ENCODE data around the gene ISLR. TPM values are rescaled to one million over a fixed set of nuclear protein-coding genes. Genes with fewer than 3 reads are reported as not detected.

Gene ISLR
- total and polyA plus RNA-seq, 4 donors = 2.4 to 4.2 (median 3.5) TPM

DNA sequence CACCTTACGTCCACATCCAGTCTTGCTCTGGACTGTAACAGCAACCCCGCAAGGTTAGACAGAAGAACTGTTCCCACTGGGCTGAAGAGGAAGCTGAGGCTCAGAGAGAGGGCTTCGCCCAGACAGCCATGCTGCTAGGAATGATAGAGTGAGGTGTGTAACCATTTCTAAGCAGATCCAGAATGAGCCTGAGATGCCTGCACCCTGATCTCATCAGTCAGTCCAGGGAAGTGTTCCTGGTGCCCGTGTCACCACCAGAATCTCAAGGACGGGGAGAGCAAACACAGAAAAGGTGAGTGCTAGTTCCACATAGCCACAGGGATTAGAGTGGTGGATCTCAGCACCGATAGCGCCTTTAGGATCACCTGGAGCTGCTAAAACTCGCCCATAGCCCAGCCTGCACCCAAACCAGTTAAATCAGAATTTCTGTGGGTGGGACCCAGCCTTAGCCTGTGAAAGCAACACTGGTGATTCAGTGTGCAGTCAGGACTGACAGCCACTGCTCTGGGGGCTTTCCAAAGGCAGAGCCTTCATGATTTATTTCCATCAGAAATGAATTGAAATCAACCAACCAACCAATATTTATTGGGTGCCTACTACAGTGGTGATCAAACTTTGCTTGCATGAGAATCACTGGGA is 12.3 kb downstream of the ISLR start:
- no peaks in the 10 kb centered on the region for H3K36me3 ChIP-seq (ENCODE audit: control insufficient read depth in 4 of 4, insufficient read depth in 3 of 4, low read depth in 1 of 4, low read length in 3 of 4)
- H3K9me3 ChIP-seq (ENCODE audit: control insufficient read depth in 4 of 4, low read length in 3 of 4) = no peaks in the 10 kb centered on the region
- TF ChIP-seq TAF1 (conservative IDR thresholded peaks at IDR 0.05) (no peak), EGR1 (IDR thresholded peaks at IDR 0.05; ENCODE audit: low read depth in 2 of 2) (no peak), FOXA2 (IDR thresholded peaks at IDR 0.05) (no peak)
- TF ChIP-seq, protein P1, sequence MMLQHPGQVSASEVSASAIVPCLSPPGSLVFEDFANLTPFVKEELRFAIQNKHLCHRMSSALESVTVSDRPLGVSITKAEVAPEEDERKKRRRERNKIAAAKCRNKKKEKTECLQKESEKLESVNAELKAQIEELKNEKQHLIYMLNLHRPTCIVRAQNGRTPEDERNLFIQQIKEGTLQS (IDR thresholded peaks at IDR 0.05) = no peak
- 66% methylated on average over 8 of the region's 8 CpGs for WGBS
- H3K4me3 ChIP-seq (ENCODE audit: low read depth in 1 of 3, low read length in 3 of 3) = no peak overlapping the region
- no peak overlapping the region for H3K9ac ChIP-seq (ENCODE audit: low read depth in 1 of 2, low read length in 2 of 2)
- no peak overlapping the region for H3K27ac ChIP-seq (ENCODE audit: low read depth in 1 of 2, low read length in 2 of 2)
- DNase-seq (ENCODE audit: low spot score) = no peak
- H3K27me3 ChIP-seq (ENCODE audit: control insufficient read depth in 4 of 4, insufficient read depth in 4 of 4, low read length in 3 of 4) = no peaks in the 10 kb centered on the region
- H3K4me1 ChIP-seq (ENCODE audit: control insufficient read depth in 4 of 4, insufficient read depth in 4 of 4, low read length in 3 of 4) = no peaks in the 10 kb centered on the region

DNA sequence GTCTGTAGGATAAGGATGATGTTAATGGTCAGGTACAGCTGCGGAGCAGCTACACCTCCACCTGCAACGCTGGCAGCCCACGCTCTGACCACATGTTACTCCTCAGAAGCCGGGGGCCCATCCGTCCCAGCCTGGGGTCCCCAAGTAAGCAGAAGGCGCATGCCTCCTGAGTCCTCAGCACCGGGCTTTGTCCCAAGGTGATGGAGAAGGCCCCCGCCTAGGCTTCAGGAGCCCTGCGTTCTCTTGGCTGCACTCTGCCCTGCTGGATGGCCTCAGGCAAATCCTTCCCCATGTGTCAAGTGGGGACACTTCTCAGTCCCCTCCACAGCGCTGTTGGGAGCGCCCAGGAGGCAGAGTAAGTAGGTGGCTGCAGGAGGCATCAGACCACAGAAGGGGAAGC is 14.7 kb downstream of the ISLR start:
- H3K9ac ChIP-seq (ENCODE audit: low read depth in 1 of 2, low read length in 2 of 2) = no peak overlapping the region
- DNase-seq (ENCODE audit: low spot score) = no peak
- no peak for TF ChIP-seq JUND (IDR thresholded peaks at IDR 0.05)
- TF ChIP-seq, protein P2, sequence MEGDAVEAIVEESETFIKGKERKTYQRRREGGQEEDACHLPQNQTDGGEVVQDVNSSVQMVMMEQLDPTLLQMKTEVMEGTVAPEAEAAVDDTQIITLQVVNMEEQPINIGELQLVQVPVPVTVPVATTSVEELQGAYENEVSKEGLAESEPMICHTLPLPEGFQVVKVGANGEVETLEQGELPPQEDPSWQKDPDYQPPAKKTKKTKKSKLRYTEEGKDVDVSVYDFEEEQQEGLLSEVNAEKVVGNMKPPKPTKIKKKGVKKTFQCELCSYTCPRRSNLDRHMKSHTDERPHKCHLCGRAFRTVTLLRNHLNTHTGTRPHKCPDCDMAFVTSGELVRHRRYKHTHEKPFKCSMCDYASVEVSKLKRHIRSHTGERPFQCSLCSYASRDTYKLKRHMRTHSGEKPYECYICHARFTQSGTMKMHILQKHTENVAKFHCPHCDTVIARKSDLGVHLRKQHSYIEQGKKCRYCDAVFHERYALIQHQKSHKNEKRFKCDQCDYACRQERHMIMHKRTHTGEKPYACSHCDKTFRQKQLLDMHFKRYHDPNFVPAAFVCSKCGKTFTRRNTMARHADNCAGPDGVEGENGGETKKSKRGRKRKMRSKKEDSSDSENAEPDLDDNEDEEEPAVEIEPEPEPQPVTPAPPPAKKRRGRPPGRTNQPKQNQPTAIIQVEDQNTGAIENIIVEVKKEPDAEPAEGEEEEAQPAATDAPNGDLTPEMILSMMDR (IDR thresholded peaks at IDR 0.05; ENCODE audit: low read depth, low read length, missing input control) = no peak
- TF ChIP-seq FOXA1 (IDR thresholded peaks at IDR 0.05) = no peak
- TF ChIP-seq TAF1 (conservative IDR thresholded peaks at IDR 0.05) = no peak
- TF ChIP-seq, protein P1 (IDR thresholded peaks at IDR 0.05) = no peak
- TF ChIP-seq, protein P3, sequence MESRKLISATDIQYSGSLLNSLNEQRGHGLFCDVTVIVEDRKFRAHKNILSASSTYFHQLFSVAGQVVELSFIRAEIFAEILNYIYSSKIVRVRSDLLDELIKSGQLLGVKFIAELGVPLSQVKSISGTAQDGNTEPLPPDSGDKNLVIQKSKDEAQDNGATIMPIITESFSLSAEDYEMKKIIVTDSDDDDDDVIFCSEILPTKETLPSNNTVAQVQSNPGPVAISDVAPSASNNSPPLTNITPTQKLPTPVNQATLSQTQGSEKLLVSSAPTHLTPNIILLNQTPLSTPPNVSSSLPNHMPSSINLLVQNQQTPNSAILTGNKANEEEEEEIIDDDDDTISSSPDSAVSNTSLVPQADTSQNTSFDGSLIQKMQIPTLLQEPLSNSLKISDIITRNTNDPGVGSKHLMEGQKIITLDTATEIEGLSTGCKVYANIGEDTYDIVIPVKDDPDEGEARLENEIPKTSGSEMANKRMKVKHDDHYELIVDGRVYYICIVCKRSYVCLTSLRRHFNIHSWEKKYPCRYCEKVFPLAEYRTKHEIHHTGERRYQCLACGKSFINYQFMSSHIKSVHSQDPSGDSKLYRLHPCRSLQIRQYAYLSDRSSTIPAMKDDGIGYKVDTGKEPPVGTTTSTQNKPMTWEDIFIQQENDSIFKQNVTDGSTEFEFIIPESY (IDR thresholded peaks at IDR 0.05) = no peak
- TF ChIP-seq SP1 (IDR thresholded peaks at IDR 0.05) = no peak
- TF ChIP-seq RAD21 (IDR thresholded peaks at IDR 0.05) = no peak
- no peak for TF ChIP-seq FOXA2 (IDR thresholded peaks at IDR 0.05)
- TF ChIP-seq EGR1 (IDR thresholded peaks at IDR 0.05; ENCODE audit: low read depth in 2 of 2) = no peak
- TF ChIP-seq, protein P4, sequence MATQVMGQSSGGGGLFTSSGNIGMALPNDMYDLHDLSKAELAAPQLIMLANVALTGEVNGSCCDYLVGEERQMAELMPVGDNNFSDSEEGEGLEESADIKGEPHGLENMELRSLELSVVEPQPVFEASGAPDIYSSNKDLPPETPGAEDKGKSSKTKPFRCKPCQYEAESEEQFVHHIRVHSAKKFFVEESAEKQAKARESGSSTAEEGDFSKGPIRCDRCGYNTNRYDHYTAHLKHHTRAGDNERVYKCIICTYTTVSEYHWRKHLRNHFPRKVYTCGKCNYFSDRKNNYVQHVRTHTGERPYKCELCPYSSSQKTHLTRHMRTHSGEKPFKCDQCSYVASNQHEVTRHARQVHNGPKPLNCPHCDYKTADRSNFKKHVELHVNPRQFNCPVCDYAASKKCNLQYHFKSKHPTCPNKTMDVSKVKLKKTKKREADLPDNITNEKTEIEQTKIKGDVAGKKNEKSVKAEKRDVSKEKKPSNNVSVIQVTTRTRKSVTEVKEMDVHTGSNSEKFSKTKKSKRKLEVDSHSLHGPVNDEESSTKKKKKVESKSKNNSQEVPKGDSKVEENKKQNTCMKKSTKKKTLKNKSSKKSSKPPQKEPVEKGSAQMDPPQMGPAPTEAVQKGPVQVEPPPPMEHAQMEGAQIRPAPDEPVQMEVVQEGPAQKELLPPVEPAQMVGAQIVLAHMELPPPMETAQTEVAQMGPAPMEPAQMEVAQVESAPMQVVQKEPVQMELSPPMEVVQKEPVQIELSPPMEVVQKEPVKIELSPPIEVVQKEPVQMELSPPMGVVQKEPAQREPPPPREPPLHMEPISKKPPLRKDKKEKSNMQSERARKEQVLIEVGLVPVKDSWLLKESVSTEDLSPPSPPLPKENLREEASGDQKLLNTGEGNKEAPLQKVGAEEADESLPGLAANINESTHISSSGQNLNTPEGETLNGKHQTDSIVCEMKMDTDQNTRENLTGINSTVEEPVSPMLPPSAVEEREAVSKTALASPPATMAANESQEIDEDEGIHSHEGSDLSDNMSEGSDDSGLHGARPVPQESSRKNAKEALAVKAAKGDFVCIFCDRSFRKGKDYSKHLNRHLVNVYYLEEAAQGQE (IDR thresholded peaks at IDR 0.05) = no peak
- TF ChIP-seq GABPA (IDR thresholded peaks at IDR 0.05 in 1 of 2, conservative IDR thresholded peaks at IDR 0.05 in 1 of 2) = no peak
- no peak for TF ChIP-seq NR2F2 (IDR thresholded peaks at IDR 0.05)
- no peak for TF ChIP-seq YY1 (IDR thresholded peaks at IDR 0.05)
- 89% methylated on average over 11 of the region's 11 CpGs for WGBS
- H3K27me3 ChIP-seq (ENCODE audit: control insufficient read depth in 4 of 4, insufficient read depth in 4 of 4, low read length in 3 of 4) = no peaks in the 10 kb centered on the region
- H3K9me3 ChIP-seq (ENCODE audit: control insufficient read depth in 4 of 4, low read length in 3 of 4) = no peaks in the 10 kb centered on the region
- H3K4me1 ChIP-seq (ENCODE audit: control insufficient read depth in 4 of 4, insufficient read depth in 4 of 4, low read length in 3 of 4) = no peaks in the 10 kb centered on the region
- H3K36me3 ChIP-seq (ENCODE audit: control insufficient read depth in 4 of 4, insufficient read depth in 3 of 4, low read depth in 1 of 4, low read length in 3 of 4) = no peaks in the 10 kb centered on the region
- no peak overlapping the region for H3K4me3 ChIP-seq (ENCODE audit: low read depth in 1 of 3, low read length in 3 of 3)
- no peak overlapping the region for H3K27ac ChIP-seq (ENCODE audit: low read depth in 1 of 2, low read length in 2 of 2)
